IMR-90 (cell line): Measurements from ENCODE around the gene GAGE12J. TPM values are rescaled to one million over a fixed set of nuclear protein-coding genes. Genes with fewer than 3 reads are reported as not detected.

Source experiments
- ATAC-seq: fragments of 200-7000 bp; cut with Tn5 transposase; 2 replicates; pipeline ENCODE4 v1.9.1; 2020; ENCODE audit warnings: low read depth, mild to moderate bottlenecking, moderate library complexity
- BruUV-seq: library from RNA; stranded (reverse); fragments of 400-500 nt; replicated peaks from 2 replicates; lab custom pipeline; 2021; lab: Mats Ljungman, UMichigan
- CTCF ChIA-PET: fragments of 300-600 bp; formaldehyde crosslinking; extraction: SDS; loops from one replicate; lab custom pipeline; 2021; ENCODE audit warnings: antibody characterized with exemption; lab: Yijun Ruan, JAX
- POLR2A ChIA-PET: fragments of 300-600 bp; sonication (Branson Sonifier 250); formaldehyde crosslinking; loops from one replicate; lab custom pipeline; 2022; ENCODE audit warnings: antibody characterized with exemption; ENCODE audit not compliant: unreplicated experiment; lab: Charles Lee
- DNase-seq: peaks from one replicate; pipeline ENCODE4 v3.0.0; 2013
- H2AFZ ChIP-seq: replicated peaks from 2 replicates; pipeline ENCODE3; 2013; ENCODE audit warnings: low read length, mild to moderate bottlenecking; ENCODE audit not compliant: poor library complexity
- H2AK5ac ChIP-seq: 2 replicates; pipeline ENCODE4 v1.6.1; 2013; ENCODE audit warnings: low read depth, low read length, inconsistent platforms
- H2AK9ac ChIP-seq: replicated peaks from 2 replicates; pipeline ENCODE3; 2013; ENCODE audit warnings: mild to moderate bottlenecking, low read depth, low read length, moderate library complexity; ENCODE audit not compliant: poor library complexity
- H2BK120ac ChIP-seq: 2 replicates; pipeline ENCODE4 v1.6.1; 2013; ENCODE audit warnings: low read depth, low read length, inconsistent platforms
- H2BK15ac ChIP-seq: 3 replicates; pipeline ENCODE4 v1.6.1; 2013; ENCODE audit warnings: low read depth, low read length, inconsistent platforms
- H2BK20ac ChIP-seq: 2 replicates; pipeline ENCODE4 v1.6.1; 2013; ENCODE audit warnings: low read depth, mild to moderate bottlenecking, inconsistent platforms, low read length, moderate library complexity
- H2BK5ac ChIP-seq: 2 replicates; pipeline ENCODE4 v1.6.1; 2013; ENCODE audit warnings: mild to moderate bottlenecking, low read depth, low read length, inconsistent platforms; ENCODE audit not compliant: poor library complexity, severe bottlenecking
- H3K14ac ChIP-seq: replicated peaks from 2 replicates; pipeline ENCODE4 v1.6.1; 2013; ENCODE audit warnings: low read depth, low read length, inconsistent platforms
- H3K18ac ChIP-seq: 2 replicates; pipeline ENCODE4 v1.6.1; 2013; ENCODE audit warnings: low read depth, low read length, control low read depth
- H3K23ac ChIP-seq: 2 replicates; pipeline ENCODE4 v1.6.1; 2013; ENCODE audit warnings: low read depth, low read length, inconsistent platforms
- H3K27ac ChIP-seq: 2 replicates; pipeline ENCODE4 v1.5.1; 2013; ENCODE audit warnings: mild to moderate bottlenecking, control low read depth, low read length; ENCODE audit not compliant: insufficient read depth
- H3K27me3 ChIP-seq: 2 replicates; pipeline ENCODE4 v1.6.1; 2013; ENCODE audit warnings: low read length; ENCODE audit not compliant: control insufficient read depth, insufficient read depth
- H3K36me3 ChIP-seq: 2 replicates; pipeline ENCODE4 v1.6.1; 2013; ENCODE audit warnings: low read length, mixed read lengths; ENCODE audit not compliant: control insufficient read depth, insufficient read depth
- H3K4ac ChIP-seq: 2 replicates; pipeline ENCODE4 v1.6.1; 2013; ENCODE audit warnings: low read depth, low read length, inconsistent platforms
- H3K4me1 ChIP-seq: 2 replicates; pipeline ENCODE4 v1.6.1; 2013; ENCODE audit warnings: low read length, mixed read lengths; ENCODE audit not compliant: control insufficient read depth, insufficient read depth
- H3K4me2 ChIP-seq: 2 replicates; pipeline ENCODE4 v1.6.1; 2013; ENCODE audit warnings: low read depth, mild to moderate bottlenecking, control low read depth, low read length, moderate library complexity
- H3K4me3 ChIP-seq: 2 replicates; pipeline ENCODE4 v1.5.1; 2013; ENCODE audit warnings: low read depth, mild to moderate bottlenecking, control low read depth, low read length, moderate library complexity; ENCODE audit not compliant: insufficient read depth
- H3K56ac ChIP-seq: 2 replicates; pipeline ENCODE4 v1.6.1; 2013; ENCODE audit warnings: low read length, inconsistent platforms; ENCODE audit not compliant: insufficient read depth; ENCODE audit errors: extremely low read depth
- H3K79me1 ChIP-seq, 2 experiments: 2 replicates each; pipeline ENCODE4 v1.6.1; 2013; ENCODE audit warnings: low read length in 2 of 2, inconsistent platforms in 1 of 2, low read depth in 1 of 2
- H3K9ac ChIP-seq: 2 replicates; pipeline ENCODE4 v1.6.1; 2013; ENCODE audit warnings: low read depth, low read length, control low read depth
- H3K9me1 ChIP-seq: 2 replicates; pipeline ENCODE4 v1.6.1; 2013; ENCODE audit warnings: low read length, inconsistent platforms; ENCODE audit not compliant: insufficient read depth
- H3K9me3 ChIP-seq: 2 replicates; pipeline ENCODE4 v1.6.1; 2013; ENCODE audit warnings: low read length; ENCODE audit not compliant: control insufficient read depth, insufficient read depth
- H4K20me1 ChIP-seq: 2 replicates; pipeline ENCODE4 v1.6.1; 2013; ENCODE audit warnings: low read length, inconsistent platforms; ENCODE audit not compliant: insufficient read depth
- H4K5ac ChIP-seq: 2 replicates; pipeline ENCODE4 v1.6.1; 2013; ENCODE audit warnings: mild to moderate bottlenecking, low read depth, low read length, control low read depth
- H4K8ac ChIP-seq, 2 experiments: 2 replicates each; pipeline ENCODE4 v1.6.1; 2013; ENCODE audit warnings: low read depth in 2 of 2, low read length in 2 of 2, control low read depth in 1 of 2, inconsistent platforms in 1 of 2
- H4K91ac ChIP-seq: 2 replicates; pipeline ENCODE4 v1.6.1; 2013; ENCODE audit warnings: low read depth, low read length, inconsistent platforms; ENCODE audit not compliant: insufficient read depth
- BHLHE40 ChIP-seq: fragments of 150-350 bp; IDR thresholded peaks from 2 replicates; pipeline ENCODE4 v1.6.1; 2016; ENCODE audit warnings: mild to moderate bottlenecking, low read depth, low read length
- CEBPB ChIP-seq: IDR thresholded peaks from 2 replicates; pipeline ENCODE4 v1.6.1; 2012; ENCODE audit warnings: low read depth, low read length, improper control_type of control experiment
- FOS ChIP-seq: fragments of 150-350 bp; IDR thresholded peaks from 2 replicates; pipeline ENCODE4 v1.6.1; 2016; ENCODE audit warnings: low read depth, low read length
- MAFK ChIP-seq: IDR thresholded peaks from 2 replicates; pipeline ENCODE4 v1.6.1; 2012; ENCODE audit warnings: low read depth, low read length, improper control_type of control experiment
- MAZ ChIP-seq: IDR thresholded peaks from 2 replicates; pipeline ENCODE4 v1.6.1; 2012; ENCODE audit warnings: low read depth, mild to moderate bottlenecking, low read length, improper control_type of control experiment, moderate library complexity, borderline replicate concordance
- MXI1 ChIP-seq: IDR thresholded peaks from 2 replicates; pipeline ENCODE4 v1.6.1; 2012; ENCODE audit warnings: low read depth, mild to moderate bottlenecking, low read length, moderate library complexity, borderline replicate concordance
- NFE2L2 ChIP-seq: fragments of 150-350 bp; IDR thresholded peaks from 2 replicates; pipeline ENCODE4 v1.6.1; 2016; ENCODE audit warnings: low read depth, mild to moderate bottlenecking, low read length
- POLR2A ChIP-seq: IDR thresholded peaks from 2 replicates; pipeline ENCODE4 v1.6.1; 2012; ENCODE audit warnings: mild to moderate bottlenecking, low read depth, low read length
- RCOR1 ChIP-seq: IDR thresholded peaks from 2 replicates; pipeline ENCODE4 v1.6.1; 2012; ENCODE audit warnings: mild to moderate bottlenecking, low read length, improper control_type of control experiment; ENCODE audit not compliant: insufficient replicate concordance
- SMC3 ChIP-seq: fragments of 150-350 bp; IDR thresholded peaks from 2 replicates; pipeline ENCODE4 v1.6.1; 2016; ENCODE audit warnings: low read depth, mild to moderate bottlenecking, antibody characterized with exemption, low read length, moderate library complexity
- WGBS, 2 experiments: methylation state at CpG; one replicate each; pipeline versions ENCODE4 v1.1.5 to v1.1.7; 2013; ENCODE audit warnings: missing lambda C conversion rate in 2 of 2; ENCODE audit not compliant: insufficient read length in 1 of 2; ENCODE audit errors: extremely low coverage in 2 of 2; 5-methylcytosine and 5-hydroxymethylcytosine counted together
- dilution Hi-C: fragments of 300-500 bp; cut with HindIII; formaldehyde crosslinking; loops from one replicate; pipeline ENCODE4 v1.14.3; 2018; ENCODE audit warnings: low sequenced_read_pairs; ENCODE audit not compliant: unreplicated experiment
- in situ Hi-C: fragments of 300-500 bp; cut with MboI; formaldehyde crosslinking; loops from 3 replicates; pipeline ENCODE4 v1.14.3; 2019; ENCODE audit warnings: low sequenced_read_pairs, inconsistent platforms, mixed read lengths
- intact Hi-C: fragments of 100-400 bp; cut with micrococcal nuclease; formaldehyde crosslinking; loops from 2 replicates; pipeline ENCODE4 v1.10.0; 2022
- polyA plus RNA-seq, 3 experiments: library from polyadenylated mRNA; depleted of rRNA; stranded (reverse); fragments of >200 nt; gene quantifications; 2 replicates each; pipeline ENCODE4 v1.2.3, GENCODE V29; 2012; ENCODE audit warnings: low replicate concordance in 1 of 3
- total RNA-seq: library from RNA; depleted of rRNA; stranded (reverse); fragments of >200 nt; gene quantifications from 2 replicates; pipeline ENCODE4 v1.2.3, GENCODE V29; 2012
- TF ChIP-seq, protein P1 (sequence below): fragments of 150-350 bp; IDR thresholded peaks from 2 replicates; pipeline ENCODE4 v1.6.1; 2016; ENCODE audit warnings: low read depth, mild to moderate bottlenecking, low read length, moderate library complexity, borderline replicate concordance
- TF ChIP-seq, protein P2 (sequence below): fragments of 150-350 bp; IDR thresholded peaks from 2 replicates; pipeline ENCODE4 v1.6.1; 2017; ENCODE audit warnings: mild to moderate bottlenecking, antibody characterized with exemption, low read length, low read depth

GAGE12J gene
- total and polyA plus RNA-seq, 2 of the 4 experiments (the other 2 are of a cell fraction): not detected

DNA sequence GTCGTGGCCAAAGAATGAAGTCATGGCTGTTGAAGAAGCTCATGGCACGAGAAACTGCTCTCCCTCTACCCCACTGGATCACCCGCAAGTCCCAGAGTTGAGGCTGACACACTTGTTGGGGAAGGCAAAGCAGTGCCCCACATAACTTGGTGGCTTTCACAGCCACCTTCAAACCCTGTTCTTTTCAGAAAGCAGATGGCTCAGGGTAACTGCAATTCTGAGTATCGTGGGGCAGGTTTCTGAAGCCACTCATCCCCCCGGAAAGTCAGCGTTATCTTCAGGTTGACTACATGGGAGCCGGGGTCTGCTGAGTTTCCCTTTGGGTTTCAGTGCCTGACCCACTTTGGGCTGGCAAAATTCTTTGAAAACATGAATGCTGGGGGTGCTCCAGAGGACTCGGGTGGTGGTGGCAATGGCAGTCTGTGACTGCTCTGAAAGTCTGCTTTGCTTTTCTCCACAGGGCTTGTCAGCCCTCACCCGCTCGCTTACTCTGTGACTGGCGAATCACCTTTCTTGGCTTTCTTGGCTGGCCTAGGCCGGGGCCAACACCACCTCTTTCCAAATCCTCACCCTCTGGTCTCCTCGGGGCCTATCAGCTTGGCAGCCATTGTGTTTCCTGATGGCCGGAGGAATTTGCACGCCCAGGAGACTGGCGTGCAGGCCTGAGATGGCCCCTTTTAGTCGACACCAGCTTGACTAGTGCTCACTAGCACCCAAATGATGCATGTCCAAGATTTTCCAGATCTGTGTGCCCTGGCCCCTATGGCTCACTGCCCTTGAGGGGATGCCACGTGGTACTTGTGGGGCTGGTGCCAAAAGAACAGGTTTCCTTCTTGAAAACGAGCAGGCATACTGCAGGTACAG lies 44.9 kb upstream of the GAGE12J start:
- peak; percentile 41 for DNase-seq

More for the DNA sequence above, 44.9 kb upstream of the GAGE12J start:
- peaks cover 8% of the 10 kb centered on the region; the same call in 1 of the 2 replicates for H4K20me1 ChIP-seq
- intact Hi-C loops (no loop called here), in situ Hi-C loops (no loop called here), dilution Hi-C loops (no loop called here)
- no peak overlapping the region for H3K27ac ChIP-seq
- H3K56ac ChIP-seq: no peak overlapping the region
- no peak overlapping the region for H3K18ac ChIP-seq
- H3K9ac ChIP-seq: no peak overlapping the region
- no peak overlapping the region for H2AK5ac ChIP-seq
- H3K9me3 ChIP-seq: no peaks in the 10 kb centered on the region
- H3K36me3 ChIP-seq: no peaks in the 10 kb centered on the region
- no peak overlapping the region for H2BK5ac ChIP-seq
- ChIA-PET CTCF (no interaction called here), POLR2A (no interaction called here)
- no peak overlapping the region for H2AK9ac ChIP-seq
- H3K14ac ChIP-seq: no peak overlapping the region
- no peak overlapping the region for H3K4ac ChIP-seq
- H3K4me3 ChIP-seq: no peak overlapping the region
- H3K23ac ChIP-seq: no peak overlapping the region
- no peaks in the 10 kb centered on the region for H3K4me1 ChIP-seq
- no peaks in the 10 kb centered on the region for H3K27me3 ChIP-seq
- H2BK20ac ChIP-seq: no peak overlapping the region
- no peak overlapping the region for H2AFZ ChIP-seq
- no peak for TF ChIP-seq MAZ
- TF ChIP-seq SMC3: no peak
- TF ChIP-seq RCOR1: no peak
- TF ChIP-seq, protein P1, sequence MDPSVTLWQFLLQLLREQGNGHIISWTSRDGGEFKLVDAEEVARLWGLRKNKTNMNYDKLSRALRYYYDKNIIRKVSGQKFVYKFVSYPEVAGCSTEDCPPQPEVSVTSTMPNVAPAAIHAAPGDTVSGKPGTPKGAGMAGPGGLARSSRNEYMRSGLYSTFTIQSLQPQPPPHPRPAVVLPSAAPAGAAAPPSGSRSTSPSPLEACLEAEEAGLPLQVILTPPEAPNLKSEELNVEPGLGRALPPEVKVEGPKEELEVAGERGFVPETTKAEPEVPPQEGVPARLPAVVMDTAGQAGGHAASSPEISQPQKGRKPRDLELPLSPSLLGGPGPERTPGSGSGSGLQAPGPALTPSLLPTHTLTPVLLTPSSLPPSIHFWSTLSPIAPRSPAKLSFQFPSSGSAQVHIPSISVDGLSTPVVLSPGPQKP: no peak
- TF ChIP-seq, protein P2, sequence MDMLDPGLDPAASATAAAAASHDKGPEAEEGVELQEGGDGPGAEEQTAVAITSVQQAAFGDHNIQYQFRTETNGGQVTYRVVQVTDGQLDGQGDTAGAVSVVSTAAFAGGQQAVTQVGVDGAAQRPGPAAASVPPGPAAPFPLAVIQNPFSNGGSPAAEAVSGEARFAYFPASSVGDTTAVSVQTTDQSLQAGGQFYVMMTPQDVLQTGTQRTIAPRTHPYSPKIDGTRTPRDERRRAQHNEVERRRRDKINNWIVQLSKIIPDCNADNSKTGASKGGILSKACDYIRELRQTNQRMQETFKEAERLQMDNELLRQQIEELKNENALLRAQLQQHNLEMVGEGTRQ: no peak
- no peak for TF ChIP-seq MAFK
- no peak for TF ChIP-seq POLR2A
- TF ChIP-seq CEBPB: no peak
- no peak for TF ChIP-seq FOS
- TF ChIP-seq BHLHE40: no peak
- no peak for TF ChIP-seq NFE2L2
- TF ChIP-seq MXI1: no peak
- no peak overlapping the region for H4K91ac ChIP-seq
- no peak overlapping the region for H4K5ac ChIP-seq
- 0 out of 2 replicates have a peak, but pooled peaks cover 7% of the 10 kb centered on the region for H3K9me1 ChIP-seq
- WGBS, 2 experiments: 75% methylated on average over 8 of the region's 19 CpGs; no CpG with 5 or more reads in 1 of the 2 experiments
- no peak overlapping the region for H2BK15ac ChIP-seq
- no peak overlapping the region for H3K4me2 ChIP-seq
- H2BK120ac ChIP-seq: no peak overlapping the region
- H4K8ac ChIP-seq: no peak overlapping the region
- peaks cover 15 to 20% of the 10 kb centered on the region in 2 experiments for H3K79me1 ChIP-seq
- ATAC-seq: peak; percentile 37; the same call in 1 of the 2 replicates
- BruUV-seq: no TSS peak
